ENCODE data around the gene THEM4. TPM values are rescaled to one million over a fixed set of nuclear protein-coding genes. Genes with fewer than 3 reads are reported as not detected.

THEM4 gene
- 15.4 and 21.7 TPM in 2 replicates for total RNA-seq

DNA sequence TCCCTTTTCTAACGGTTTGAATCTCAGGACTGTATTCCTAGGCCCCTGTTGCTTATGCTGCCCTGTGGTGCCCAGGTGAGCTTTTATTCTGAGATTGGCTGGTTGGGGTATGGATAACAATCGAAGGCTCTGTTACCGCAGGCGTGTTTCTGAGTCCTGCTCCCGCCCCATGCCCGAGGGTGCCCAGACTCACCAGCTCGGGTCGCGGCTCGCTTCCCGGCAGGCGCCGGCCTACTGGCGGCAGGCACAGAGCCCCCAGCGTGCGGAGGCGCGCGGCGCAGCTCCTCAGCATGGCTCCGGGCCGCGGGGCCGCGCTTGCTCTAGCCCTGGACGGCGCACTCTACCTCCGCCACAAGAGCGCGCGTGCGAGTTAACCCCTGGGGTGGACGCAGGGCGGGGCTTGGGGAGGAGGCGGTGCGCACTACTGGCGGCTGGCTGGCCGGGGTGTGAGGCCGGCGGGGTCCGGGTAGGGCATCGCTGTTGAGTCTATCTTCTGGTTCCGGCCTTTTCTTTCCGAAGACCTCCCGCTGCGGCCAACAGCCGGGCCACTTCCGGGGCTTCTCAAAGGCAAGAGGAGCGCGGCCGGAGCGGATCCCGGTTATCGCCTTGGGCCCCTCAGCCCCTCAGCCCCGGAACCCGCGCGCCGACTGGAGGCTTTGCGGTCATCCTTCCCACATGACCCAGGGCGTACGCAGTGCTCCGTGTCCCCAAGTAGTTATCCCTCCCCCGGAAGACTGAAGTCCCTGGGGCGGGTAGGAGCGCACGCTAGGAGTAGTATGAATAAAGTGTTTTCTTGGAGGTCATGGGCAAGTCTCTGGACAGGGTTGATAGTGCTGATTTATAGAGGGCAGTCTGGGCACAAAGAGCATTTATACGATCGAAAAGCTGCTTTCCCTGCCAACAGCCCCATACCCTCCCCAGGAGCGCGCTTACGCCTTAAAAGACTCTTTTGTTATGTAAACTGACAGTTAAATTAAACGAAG is at the start of gene THEM4:
Gene THEM4 (minus strand): TSS at position 345 of the 983 bp plus-strand sequence. CDS start 53 bp downstream, at position 292.
- TF ChIP-seq, protein P1, sequence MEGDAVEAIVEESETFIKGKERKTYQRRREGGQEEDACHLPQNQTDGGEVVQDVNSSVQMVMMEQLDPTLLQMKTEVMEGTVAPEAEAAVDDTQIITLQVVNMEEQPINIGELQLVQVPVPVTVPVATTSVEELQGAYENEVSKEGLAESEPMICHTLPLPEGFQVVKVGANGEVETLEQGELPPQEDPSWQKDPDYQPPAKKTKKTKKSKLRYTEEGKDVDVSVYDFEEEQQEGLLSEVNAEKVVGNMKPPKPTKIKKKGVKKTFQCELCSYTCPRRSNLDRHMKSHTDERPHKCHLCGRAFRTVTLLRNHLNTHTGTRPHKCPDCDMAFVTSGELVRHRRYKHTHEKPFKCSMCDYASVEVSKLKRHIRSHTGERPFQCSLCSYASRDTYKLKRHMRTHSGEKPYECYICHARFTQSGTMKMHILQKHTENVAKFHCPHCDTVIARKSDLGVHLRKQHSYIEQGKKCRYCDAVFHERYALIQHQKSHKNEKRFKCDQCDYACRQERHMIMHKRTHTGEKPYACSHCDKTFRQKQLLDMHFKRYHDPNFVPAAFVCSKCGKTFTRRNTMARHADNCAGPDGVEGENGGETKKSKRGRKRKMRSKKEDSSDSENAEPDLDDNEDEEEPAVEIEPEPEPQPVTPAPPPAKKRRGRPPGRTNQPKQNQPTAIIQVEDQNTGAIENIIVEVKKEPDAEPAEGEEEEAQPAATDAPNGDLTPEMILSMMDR (IDR thresholded peaks at IDR 0.05; ENCODE audit: insufficient read depth, low read length, poor library complexity, severe bottlenecking): peak; percentile 16
- Histone ChIP-seq H3K4me3 (ENCODE audit: low read depth, low read length) (peak within 1 kb of the TSS; percentile 55), H3K36me3 (ENCODE audit: control insufficient read depth, insufficient read depth, low read length) (no peaks in the 10 kb centered on the region), H3K27me3 (ENCODE audit: control insufficient read depth, insufficient read depth, low read length) (no peaks in the 10 kb centered on the region)
- peak; percentile 72 for DNase-seq (ENCODE audit: low read depth)

DNA sequence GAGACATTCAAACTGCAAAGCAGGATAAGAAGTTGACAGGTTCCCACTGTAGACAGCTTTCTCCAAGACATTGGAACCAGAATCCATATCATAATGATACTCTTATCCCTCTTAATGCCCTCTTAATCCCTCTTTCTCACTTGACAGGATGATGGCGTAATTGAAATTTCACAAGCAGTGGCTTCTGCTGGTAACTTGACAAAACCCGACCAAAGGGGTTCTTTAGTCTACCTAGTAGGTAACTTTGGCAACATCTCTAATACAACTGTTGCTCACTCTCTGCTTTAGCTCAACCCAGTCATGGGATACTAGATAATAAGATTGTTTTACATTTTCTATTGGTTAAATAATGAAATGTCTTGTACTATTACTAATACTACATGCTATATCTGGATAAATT is 49.6 kb upstream of the THEM4 start:
- TF ChIP-seq, protein P1 (IDR thresholded peaks at IDR 0.05; ENCODE audit: insufficient read depth, low read length, poor library complexity, severe bottlenecking): no peak

DNA sequence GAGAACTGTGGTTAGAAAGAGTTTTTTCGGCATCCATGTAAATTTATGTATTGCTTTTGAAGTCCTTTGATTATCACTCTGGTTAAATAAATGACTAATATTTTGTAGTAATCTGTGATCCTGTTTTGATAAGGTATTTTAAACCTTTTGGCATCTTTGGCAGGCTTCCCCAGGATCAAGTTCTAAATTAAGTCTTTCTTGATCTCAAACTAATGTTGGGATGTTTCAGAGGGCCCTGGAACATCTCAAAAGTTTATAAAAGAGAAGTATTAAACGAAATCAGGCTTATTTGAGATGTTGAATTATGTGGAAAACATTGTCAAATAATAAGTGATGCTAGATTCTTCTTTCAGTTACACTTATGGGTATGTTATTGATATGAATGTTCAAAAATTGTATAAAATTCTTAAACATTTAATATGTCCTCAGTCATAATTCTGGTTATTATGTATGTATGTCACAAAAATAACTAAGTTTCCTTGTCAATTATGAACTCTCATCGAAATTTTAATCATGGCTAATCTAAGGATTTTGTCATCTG is 47.7 kb upstream of the THEM4 start:
- Histone ChIP-seq H3K27me3 (ENCODE audit: control insufficient read depth, insufficient read depth, low read length) (no peaks in the 10 kb centered on the region), H3K4me3 (ENCODE audit: low read depth, low read length) (no peak overlapping the region), H3K36me3 (ENCODE audit: control insufficient read depth, insufficient read depth, low read length) (no peaks in the 10 kb centered on the region)
- DNase-seq (ENCODE audit: low read depth): no peak
- TF ChIP-seq, protein P1 (IDR thresholded peaks at IDR 0.05; ENCODE audit: insufficient read depth, low read length, poor library complexity, severe bottlenecking): no peak

More for the DNA sequence above, 49.6 kb upstream of the THEM4 start:
- no peaks in the 10 kb centered on the region for H3K27me3 ChIP-seq (ENCODE audit: control insufficient read depth, insufficient read depth, low read length)
- no peak overlapping the region for H3K4me3 ChIP-seq (ENCODE audit: low read depth, low read length)
- no peaks in the 10 kb centered on the region for H3K36me3 ChIP-seq (ENCODE audit: control insufficient read depth, insufficient read depth, low read length)
- no peak for DNase-seq (ENCODE audit: low read depth)

DNA sequence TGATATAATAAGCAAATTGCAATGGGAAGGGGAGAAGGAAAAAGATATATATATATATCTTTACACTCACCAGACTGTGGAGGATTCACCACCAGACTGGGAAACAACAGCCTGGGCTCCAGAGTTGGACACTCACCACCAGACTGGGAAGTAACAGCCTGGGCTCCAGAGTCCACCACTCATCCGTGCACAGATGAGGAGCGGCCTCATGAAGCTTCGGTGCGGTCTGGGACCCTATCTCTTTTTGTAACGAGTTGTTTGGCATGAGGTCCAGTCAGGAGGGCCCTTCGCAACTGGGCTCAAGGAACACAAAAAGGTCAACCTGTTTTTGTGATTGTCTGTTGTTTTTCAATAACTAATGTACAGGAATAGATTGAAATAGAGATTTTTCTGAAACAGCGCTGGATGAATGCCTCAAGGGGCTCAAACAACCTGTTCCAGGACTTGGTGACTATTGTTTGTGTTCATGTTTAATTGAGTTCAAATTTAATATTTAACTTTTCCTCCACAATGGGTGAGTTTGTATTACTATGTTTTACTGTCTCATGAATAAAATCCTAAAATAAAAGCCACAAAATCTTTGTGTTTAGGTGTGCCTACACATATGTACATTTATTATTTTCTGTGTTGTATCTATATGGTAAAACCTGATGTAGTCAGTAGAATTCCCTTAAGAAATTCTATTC is 44.2 kb upstream of the THEM4 start:
- no peak for DNase-seq (ENCODE audit: low read depth)
- H3K4me3 ChIP-seq (ENCODE audit: low read depth, low read length): no peak overlapping the region
- no peaks in the 10 kb centered on the region for H3K36me3 ChIP-seq (ENCODE audit: control insufficient read depth, insufficient read depth, low read length)
- H3K27me3 ChIP-seq (ENCODE audit: control insufficient read depth, insufficient read depth, low read length): no peaks in the 10 kb centered on the region
- TF ChIP-seq, protein P1 (IDR thresholded peaks at IDR 0.05; ENCODE audit: insufficient read depth, low read length, poor library complexity, severe bottlenecking): no peak

DNA sequence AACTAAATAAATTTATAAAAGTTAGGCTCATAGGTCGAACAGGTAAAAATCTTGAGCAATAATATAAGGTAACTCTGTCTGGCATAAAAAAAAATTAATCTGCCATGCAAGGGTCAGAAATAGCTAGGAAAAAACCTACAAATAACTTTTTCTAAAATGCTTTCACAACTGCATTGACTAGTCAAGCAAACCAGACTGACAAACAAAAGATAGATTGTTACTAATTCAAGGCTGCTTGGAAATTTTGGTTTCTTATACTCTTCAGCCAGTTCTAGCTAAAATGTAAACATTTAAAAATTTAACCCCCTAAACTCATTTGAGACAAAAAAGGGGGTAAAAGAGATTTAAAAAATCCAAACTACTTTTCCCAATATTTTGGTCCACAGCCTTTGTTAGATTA is 43.5 kb upstream of the THEM4 start:
- H3K4me3 ChIP-seq (ENCODE audit: low read depth, low read length): no peak overlapping the region
- DNase-seq (ENCODE audit: low read depth): no peak
- no peaks in the 10 kb centered on the region for H3K27me3 ChIP-seq (ENCODE audit: control insufficient read depth, insufficient read depth, low read length)
- TF ChIP-seq, protein P1 (IDR thresholded peaks at IDR 0.05; ENCODE audit: insufficient read depth, low read length, poor library complexity, severe bottlenecking): no peak
- H3K36me3 ChIP-seq (ENCODE audit: control insufficient read depth, insufficient read depth, low read length): no peaks in the 10 kb centered on the region
